Dedifferentiated amniotic fluid mesenchymal stem cell (primary cell): ENCODE results near the gene BBS12.
A peak's percentile ranks its signal among the peaks of the same experiment; 100 is the strongest.

ENCODE experiments used
- DNase-seq: peaks from one replicate; pipeline ENCODE4 v3.0.0-alpha.2; 2016; ENCODE audit errors: extremely low spot score

Gene BBS12

DNA sequence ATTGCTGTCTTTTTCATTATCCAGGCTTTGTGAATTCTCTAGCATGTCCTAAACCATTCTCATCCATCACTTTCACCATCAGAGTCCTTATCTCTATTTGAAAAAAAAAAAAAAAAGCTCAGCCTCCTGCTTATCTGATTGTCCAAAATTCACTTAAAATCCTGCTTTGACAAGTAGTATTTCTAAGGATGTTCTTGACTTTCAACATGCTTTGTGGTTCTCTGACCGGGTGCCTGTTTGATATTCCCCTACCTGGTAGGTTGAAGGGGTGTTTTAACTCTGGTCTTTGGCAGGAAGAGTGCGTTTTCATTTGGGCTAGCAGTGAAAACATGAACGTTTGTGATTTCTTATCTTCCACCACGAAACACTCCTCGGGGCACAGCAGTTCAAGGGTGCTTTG, 17.3 kb upstream of the BBS12 start:
- no peak for DNase-seq

DNA sequence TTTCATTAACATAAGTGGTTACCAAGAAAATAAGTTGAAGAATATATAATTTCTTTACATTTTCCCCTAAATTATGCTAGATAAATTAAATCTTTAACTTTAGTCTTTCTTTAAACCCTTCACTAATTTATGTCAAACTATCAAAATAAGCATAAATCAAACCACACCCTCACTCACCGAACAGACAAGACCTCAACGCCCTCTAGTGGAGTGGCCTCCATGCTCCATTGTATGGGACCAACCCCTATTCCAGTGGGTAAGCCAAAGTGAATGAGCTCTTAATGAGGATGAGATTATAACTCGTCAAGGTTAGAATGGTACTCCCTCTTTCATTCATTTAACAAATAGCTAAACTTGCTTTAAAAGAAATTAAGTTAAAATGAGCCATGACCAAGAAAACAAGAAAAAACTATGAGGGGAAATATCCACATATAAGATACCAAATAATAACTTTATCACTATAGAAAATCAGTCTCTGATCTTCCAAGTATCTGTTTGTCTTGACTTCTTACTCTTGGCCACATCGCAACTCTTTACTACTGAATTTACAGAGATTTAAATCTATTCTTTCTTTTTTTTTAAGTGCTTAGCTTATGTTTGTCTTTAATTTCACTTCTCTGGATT, 15.6 kb upstream of the BBS12 start:
- DNase-seq: peak; percentile 77

DNA sequence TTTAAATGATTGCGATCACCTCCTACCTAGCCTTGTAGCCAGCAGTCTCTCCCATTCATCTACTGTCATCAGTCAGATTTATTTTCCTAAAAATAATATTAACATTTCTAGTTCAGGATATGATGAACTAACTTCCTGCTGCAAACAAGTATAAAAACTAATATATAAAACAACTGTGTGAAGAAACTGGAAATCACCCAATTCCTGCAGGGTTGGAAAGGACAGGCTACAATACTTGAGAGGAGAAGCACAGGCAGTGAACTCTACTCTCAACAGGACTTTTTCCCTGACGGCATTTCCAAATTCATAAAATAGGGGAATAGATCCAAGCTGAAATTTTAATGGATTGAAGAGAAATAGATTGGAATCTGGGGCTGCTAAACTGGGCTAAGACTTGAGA, 14.2 kb upstream of the BBS12 start:
- no peak for DNase-seq

GRCh38 chr4:122722256-122722655, 10.2 kb upstream of the BBS12 start:
- no peak for DNase-seq

GRCh38 chr4:122728856-122729255, 3.6 kb upstream of the BBS12 start:
- DNase-seq: no peak

GRCh38 chr4:122731676-122732075, 828 bp upstream of the BBS12 start:
- no peak for DNase-seq

DNA sequence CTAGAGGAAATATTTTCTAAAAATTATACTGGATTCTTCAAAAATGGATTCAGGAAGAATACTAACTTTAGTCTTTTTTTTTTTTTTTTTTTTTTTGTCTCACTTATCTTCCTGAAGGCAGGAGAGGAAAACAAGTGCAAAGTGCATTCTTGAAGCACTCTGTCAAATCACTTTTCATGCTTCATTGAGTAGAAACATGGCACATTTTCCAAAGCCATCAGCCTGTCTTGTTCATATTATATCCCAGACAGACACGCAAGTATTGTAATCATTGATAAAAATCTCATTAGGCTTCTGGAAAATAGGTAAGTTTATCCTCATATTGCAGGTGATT, 1.2 kb downstream of the BBS12 start:
- DNase-seq: no peak

- peak; percentile 59 for DNase-seq
Observed at GRCh38 chr4:122739174-122739573, 6.7 kb downstream of the BBS12 start.

- no peak for DNase-seq
Observed at GRCh38 chr4:122742933-122743829, 10.7 kb downstream of the BBS12 start.

DNA sequence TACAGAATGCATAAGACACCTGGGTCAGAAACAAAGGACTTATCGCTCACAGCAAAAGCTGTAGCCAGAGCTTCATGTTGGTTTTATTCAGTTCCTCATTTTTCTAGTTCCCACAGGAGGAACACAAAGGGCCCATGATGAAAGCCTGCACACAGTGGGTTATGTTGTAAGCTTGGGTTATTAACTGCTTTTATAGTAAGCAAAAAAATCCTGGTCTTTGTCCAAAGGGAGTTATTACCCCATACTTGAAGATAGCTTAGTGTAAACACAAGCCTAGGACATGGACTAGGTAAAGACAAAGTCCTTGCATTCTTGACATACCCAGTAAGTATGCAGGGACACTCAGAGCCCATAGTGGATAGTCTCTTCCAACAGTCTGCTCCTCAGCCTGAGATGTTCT, 11.7 kb downstream of the BBS12 start:
- no peak for DNase-seq

- DNase-seq: no peak
Observed at GRCh38 chr4:122746485-122746965, 14.0 kb downstream of the BBS12 start.

- no peak for DNase-seq
Observed at GRCh38 chr4:122747068-122747467, 14.6 kb downstream of the BBS12 start.

DNA sequence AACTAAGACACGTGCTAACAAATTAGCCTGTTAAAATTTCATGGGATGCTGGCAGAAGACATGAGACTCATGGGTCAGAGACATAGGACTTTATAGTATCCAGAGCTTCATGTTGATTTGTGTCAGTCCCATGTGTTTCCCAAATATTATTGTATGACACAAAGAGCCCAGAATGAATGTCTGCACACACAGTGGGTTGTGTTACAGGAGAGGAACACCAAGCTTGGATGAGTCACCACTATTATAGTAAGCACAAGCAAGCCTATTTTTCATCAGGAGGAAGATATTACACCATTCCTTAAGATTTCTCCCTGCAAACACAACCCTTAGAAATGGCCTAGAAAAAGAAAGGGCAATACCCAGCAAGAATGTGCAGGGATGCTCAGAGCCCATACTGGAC, 15.4 kb downstream of the BBS12 start:
- peak; percentile 74 for DNase-seq

- no peak for DNase-seq
Observed at GRCh38 chr4:122749704-122750454, 17.4 kb downstream of the BBS12 start.

DNA sequence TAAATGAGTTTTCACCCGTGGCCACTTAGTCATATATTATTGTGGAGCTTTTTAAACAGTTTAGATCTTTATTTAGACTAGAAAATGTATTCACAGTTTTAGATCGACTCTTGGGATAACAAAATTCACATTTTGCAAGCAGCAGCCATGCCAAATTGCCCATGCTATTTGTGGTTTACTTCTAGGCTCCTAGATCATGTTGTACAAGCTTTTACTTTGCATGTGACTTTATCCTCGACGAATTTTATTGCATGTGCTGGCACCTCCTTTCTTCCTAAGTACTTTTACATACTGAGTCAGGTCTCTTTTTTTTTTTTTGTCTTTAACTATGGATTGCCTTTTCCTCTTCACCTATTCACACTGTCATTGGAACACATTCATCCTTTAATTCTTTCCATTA, 23.2 kb downstream of the BBS12 start:
- DNase-seq: no peak

DNA sequence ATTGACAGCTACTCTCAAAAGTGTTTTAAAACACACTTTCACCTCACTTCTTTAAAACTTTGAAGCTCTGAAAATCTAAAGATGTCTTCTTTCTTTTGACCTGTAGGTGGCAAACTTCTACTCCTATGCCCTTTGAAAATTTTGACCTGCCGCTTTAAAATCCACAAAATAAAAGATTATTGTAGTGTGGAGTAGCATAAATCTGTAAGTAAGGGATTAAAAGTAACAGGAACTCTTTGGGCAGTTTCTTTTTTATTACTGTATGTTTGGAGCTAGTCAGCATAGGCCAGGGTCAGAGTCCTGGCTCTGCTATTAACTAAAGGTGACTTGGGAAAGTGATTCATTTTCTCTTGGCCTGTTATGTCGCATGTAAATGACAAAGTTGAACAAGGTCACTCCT, 25.5 kb downstream of the BBS12 start:
- DNase-seq: peak; percentile 52

- peak; percentile 61 for DNase-seq
Observed at GRCh38 chr4:122759639-122760310, 27.3 kb downstream of the BBS12 start.

- DNase-seq: no peak
Observed at GRCh38 chr4:122762520-122762919, 30.0 kb downstream of the BBS12 start.

- DNase-seq: no peak
Observed at GRCh38 chr4:122762966-122763716, 30.6 kb downstream of the BBS12 start.

DNA sequence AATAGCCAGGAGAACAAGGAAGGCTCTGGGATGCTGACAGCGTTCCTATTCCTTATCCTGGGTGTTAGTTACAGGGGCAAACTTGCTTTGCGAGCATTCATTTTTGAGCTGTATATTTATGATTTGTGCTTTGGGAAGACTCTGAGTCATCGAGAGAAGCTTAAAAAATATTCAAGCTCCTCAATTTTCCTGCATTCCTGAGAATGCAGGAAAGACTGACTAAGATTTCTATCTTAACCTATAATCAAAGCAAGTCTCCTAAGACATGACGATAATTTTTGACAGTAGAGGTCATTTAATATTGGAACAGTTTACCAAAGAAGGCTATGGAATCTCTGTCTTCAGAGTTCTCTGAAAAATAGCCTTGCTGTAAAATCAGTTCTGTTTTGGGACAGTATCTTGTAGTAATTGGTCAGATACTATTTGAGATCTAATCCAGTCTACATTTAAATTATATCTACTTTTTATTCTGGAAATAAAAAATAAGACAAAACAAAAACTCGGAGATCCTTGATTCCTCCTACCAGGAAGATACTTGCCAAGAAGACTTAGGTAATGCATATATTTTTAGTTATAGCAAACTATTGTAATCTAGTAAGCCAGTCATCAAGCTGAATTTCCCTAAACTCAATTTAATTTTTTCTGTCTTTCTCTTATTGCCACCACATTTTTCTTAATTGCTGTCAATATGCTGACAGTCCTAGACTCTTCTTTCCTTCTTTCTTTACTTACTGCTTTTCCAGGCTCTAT, 31.7 kb downstream of the BBS12 start:
- DNase-seq: peak; percentile 81

DNA sequence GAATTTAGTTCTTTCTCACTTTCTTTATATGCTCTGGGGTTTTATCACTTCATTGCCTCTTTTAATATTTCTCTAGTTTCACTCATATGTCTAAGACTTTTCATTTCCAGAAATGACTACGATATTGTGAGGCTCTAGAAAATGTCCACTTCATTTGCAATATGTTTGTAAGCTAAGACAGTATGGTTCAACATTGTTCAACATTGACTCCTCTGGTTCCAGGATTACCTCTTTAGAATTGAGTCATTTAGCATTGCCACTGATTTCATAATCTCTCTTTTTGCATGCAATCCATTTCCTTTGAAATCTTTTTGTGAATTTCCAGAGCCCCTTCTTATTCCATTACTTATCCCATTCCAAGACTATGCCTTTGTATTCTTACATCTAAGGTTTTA, 32.3 kb downstream of the BBS12 start:
- peak; percentile 97 for DNase-seq
